HG03558 (cell line): ENCODE measurements around the gene NEK4.
"Not testable (repeated sequence)": the region's sequence is repeated elsewhere in the genome, so short reads cannot be mapped to it uniquely, and the experiment has no call there.

Experiments
- ATAC-seq: cut with Tn5 transposase; IDR thresholded peaks from one replicate; pipeline ENCODE4 v1.9.1; 2021; ENCODE audit warnings: moderate number of reproducible peaks; ENCODE audit not compliant: unreplicated experiment; ENCODE audit errors: extremely low read depth

NEK4 gene

DNA sequence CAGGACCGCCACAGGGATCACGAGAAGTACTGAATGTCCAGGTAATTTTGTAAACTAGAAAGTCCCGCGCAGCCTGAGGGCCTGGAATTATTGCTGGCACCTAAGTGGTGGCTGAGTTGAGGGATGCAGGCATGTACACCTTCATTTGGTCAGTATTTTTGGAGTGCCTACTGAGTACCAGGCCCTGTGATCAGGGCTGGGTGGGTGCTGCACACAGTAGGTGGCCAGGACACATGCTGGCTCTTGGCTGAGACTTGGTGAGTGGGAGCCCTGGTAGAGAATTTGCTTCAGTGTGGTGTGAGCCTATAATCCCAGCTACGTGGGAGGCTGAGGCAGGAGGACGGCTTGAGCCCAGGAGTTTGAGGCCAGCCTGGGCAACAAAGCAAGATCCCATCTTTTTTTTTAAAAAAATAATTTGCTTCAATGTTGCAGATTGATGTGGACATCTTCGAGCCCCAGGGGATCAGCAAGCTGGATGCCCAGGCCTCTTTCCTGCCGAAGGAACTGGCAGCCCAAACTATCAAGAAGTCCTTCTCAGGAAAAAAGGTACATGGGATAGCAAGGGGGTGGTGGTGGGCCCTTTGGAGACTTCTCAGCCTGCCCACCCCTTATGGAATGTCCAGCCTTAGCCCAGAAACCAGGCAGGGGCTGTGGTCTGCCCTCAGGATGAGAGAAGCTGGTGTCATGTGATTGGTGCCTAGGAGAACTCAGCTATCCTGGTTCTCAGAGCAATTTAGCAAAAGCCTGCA lies 9.3 kb upstream of the NEK4 start:
- no peak for ATAC-seq

GRCh38 chr3:52779011-52779836 lies 8.5 kb upstream of the NEK4 start:
- peak; percentile 62 for ATAC-seq

DNA sequence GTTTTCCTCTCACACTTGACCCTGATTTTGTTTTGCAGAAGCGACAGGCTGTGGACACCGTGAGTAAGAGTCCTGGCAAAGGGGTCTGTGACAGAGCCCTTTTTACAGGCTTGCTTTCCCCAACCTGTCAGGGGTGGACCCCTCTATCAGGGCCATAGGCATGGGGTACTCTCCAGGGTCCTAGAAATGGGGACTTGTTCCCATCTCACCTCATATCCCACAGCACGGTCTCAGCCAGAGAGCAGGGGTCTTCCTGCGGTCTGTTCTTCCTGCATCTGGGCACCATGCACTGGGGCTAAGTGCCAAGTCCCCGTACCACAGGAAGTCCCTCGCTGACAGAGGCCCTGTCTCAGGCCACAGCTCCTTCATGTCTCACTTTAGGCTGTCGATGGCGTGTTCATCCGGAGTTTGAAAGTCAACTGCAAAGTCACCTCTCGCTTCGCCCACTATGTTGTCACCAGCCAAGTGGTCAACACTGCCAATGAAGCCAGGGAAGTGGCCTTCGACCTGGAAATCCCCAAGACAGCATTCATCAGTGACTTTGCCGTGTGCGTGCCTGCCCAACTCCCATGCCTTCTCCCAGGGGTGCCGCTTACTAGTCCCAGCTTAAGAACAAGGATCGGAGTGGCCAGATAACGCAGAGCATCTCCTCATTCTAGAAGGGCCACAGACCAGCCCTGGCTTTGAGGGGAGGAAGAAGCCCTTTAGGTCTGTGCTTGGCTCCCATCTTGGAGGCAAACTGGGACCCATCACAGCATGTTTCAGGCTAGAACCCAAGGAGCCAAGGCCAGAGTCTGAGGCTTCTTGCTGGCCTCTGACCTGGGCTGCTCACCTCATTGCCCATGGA lies 7.4 kb upstream of the NEK4 start:
- ATAC-seq, result no peak

DNA sequence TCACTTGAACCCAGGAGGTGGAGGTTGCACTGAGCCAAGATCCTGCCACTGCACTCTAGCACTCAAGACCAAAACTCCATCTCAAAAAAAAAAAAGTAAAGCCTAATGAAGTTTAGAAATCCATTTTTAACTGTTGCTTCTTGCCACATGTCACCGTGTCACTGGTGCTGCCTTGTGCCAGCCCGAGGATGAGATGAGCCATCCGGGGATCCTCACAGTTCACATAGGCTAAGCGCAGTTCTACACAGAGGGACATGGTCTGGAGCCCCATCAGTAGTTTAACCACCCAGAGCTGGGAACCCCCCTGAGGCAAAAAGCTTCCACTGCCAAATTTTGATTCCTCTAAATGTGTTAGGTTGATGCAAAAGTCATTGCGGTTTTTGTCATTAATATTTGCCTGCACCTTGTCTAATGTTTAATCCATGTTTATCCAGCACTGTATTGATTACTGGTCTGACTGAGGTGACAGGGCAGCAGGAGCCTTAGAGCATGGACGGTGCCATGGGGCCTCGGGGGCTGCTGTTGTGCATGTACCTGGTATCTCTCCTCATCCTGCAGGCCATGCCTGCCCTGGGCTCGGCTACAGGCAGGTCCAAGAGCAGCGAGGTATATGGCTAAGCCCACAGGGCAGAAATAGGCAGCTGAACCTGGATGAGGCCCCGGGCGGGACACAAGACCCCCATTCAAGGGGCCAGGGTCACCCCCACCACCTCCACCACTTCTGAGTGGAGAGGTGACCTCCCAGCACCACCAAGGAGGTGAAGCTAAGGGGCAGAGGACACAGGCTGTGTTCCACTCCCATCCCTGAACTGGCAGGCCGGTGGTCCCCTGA lies 6.6 kb upstream of the NEK4 start, which contains the start of gene ITIH1:
Gene ITIH1 (plus strand): TSS at position 473 of the 832 bp plus-strand sequence. CDS start 17 bp downstream, at position 490.
- ATAC-seq, result no peak

DNA sequence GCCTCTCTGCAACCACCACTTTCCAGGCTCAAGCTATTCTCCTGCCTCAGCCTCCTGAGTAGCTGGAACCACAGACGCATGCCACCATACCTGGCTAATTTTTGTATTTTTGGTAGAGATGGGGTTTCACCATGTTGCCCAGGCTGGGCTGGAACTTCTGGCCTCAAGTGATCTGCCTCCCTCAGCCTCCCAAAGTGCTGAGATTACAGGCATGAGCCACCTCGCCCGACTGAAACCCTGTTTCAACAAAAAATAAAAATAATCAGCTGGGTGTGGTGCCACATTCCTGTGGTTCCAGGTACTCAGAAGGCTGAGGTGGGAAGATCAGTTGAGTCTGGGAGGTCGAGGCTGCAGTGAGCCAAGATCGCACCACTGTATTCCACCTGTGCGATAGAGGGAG lies 5.7 kb upstream of the NEK4 start:
- ATAC-seq, result not testable (repeated sequence)

- ATAC-seq, result no peak
Measured at GRCh38 chr3:52775877-52776276, 5.1 kb upstream of the NEK4 start.

GRCh38 chr3:52774901-52775864 lies 4.4 kb upstream of the NEK4 start:
- no peak for ATAC-seq

- ATAC-seq, result no peak
Measured at GRCh38 chr3:52774066-52774713, 3.5 kb upstream of the NEK4 start.

DNA sequence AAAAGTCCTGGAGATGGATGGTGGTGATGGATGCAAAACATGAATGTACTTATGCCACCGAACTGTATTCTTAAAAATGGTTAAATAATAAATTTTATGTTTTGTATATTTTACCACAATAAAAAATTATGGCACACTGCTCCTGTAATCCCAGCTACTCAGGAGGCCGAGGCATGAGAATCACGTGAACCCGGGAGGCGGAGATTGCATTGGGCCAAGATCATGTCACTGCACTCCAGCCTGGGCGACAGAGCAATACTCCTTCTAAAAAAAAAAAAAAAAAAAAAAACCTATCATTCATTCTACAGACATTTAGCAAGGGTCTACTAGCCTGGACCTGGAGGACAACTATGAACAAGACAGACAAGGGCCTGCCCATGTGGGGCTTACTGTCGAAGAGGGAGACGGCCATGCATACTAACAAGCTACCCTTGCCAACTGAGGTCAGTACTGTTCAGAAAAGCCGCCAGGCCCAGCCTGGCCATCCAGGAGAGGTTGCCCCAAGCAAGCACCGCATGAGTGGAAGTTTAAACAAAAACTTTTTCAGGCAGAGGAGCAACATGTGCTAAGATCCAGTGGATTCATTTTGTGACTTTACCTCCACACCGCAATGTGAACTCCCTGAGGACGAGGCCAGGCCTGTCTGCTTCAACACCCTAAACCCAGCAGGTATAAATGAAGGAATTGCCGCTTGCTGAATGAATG lies 2.8 kb upstream of the NEK4 start:
- ATAC-seq, result no peak

DNA sequence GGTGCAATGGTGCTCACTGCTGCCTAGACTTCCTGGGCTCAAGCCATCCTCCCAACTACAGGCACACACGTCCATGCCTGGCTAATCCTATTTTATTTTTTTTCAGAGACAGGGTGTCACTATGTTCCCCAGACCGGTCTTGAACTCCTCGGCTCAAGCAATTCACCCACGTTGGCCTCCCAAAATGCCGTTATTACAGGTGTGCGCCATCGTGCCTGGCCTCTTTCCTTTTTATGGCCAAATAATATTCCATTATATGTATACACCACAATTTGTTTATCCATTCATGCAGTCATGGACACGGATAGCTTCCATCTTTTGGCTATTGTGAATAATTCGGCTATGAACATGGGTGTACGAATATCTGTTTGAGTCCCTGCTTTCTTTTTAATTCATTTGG lies 962 bp upstream of the NEK4 start:
- ATAC-seq, result no peak

- no peak for ATAC-seq
Measured at GRCh38 chr3:52771334-52771681, 568 bp upstream of the NEK4 start.

DNA sequence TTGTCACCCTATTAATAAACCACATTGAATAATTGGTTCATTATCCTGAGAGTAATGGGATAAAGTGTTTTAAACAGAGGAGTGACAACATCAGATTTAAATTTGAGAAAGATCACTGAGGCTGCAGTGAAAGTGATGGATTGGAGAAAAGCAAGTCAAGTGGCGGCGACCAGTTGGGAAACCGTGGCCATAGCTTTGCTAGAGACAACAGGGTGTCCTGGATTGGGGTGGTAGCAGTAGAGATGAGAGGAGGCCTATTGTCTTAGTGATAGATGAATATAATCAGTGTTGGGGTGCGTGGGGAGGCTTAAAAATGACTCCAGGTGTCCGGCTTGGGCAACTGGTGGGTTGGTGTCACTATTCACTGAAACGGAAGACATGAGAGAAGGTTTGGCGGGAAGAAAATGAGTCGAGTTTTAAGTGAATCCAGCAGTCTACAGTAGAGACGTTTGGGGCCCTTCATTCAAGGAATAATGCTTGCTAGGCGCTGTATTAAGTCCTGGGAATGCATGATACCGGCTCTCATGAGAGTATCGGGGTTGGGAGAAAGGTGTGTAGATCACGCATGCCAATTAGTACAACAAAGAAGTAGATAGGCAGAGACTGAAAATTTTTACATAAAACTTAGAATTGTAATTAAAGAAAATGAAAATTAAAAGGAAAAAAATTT lies 819 bp downstream of the NEK4 start:
- ATAC-seq, result no peak

- ATAC-seq, result no peak
Measured at GRCh38 chr3:52763466-52763865, 7.3 kb downstream of the NEK4 start.

DNA sequence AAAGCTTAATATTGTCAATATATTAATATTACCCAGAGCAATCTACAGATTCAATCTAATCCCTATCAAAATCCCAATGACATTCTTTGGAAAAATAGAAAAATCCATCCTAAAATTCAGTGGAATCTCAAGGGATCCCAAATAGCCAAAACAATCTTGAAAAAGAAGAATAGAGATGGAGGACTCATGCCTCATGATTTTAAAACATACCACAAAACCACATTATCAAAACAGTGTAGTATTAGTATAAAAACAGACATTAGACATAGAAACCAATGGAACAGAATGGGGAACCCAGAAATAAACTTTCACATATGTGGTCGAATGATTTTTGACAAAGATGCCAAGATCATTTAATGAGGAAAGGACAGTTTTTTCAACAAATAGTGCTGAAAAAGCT lies 14.6 kb downstream of the NEK4 start:
- ATAC-seq, result no peak

- ATAC-seq, result no peak
Measured at GRCh38 chr3:52754373-52754772, 16.4 kb downstream of the NEK4 start.

GRCh38 chr3:52752045-52752660 lies 18.6 kb downstream of the NEK4 start:
- ATAC-seq, result no peak

DNA sequence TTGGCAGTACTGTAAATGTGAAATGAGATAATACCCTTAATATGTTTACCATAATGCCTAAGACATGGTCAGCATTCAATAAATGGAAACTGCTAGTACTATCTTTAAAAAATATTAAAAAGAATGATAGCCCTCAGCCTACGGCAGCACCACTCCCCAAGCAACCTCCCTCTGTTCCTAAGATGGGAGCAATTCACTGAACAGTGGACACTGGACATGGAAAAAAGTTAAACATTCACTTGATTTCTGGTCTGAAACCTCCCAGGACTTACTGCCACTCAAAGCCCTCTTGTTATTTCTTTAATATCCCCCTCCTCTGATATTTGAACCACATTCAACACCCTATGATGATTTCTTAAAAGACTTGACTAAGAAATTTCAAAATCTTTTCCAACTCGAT lies 27.0 kb downstream of the NEK4 start:
- no peak for ATAC-seq
